WERI-Rb-1 (cell line): Measurements from ENCODE around the gene UBE2D2.
"Not testable (repeated sequence)": the region's sequence is repeated elsewhere in the genome, so short reads cannot be mapped to it uniquely, and the experiment has no call there.

Source experiments
- DNase-seq: peaks from one replicate; pipeline ENCODE4 v3.0.0-alpha.2; 2020
- H3K27ac ChIP-seq: fragments of 250-450 bp; sonication (Bioruptor Pico); 2 replicates; pipeline ENCODE4 v1.5.1; 2020; ENCODE audit warnings: mild to moderate bottlenecking, moderate library complexity
- H3K27me3 ChIP-seq: fragments of 250-450 bp; sonication (Bioruptor Pico); 2 replicates; pipeline ENCODE4 v1.5.1; 2021; ENCODE audit warnings: mild to moderate bottlenecking, low read depth, moderate library complexity; ENCODE audit not compliant: insufficient read depth, severe bottlenecking
- H3K36me3 ChIP-seq: fragments of 250-450 bp; sonication (Bioruptor Pico); 2 replicates; pipeline ENCODE4 v1.5.1; 2020; ENCODE audit warnings: mild to moderate bottlenecking, moderate library complexity
- H3K4me3 ChIP-seq: 2 replicates; pipeline ENCODE4 v1.5.1; 2011; ENCODE audit warnings: low read depth, mild to moderate bottlenecking, control low read depth, low read length
- H3K9me3 ChIP-seq: fragments of 250-450 bp; sonication (Bioruptor Pico); 2 replicates; pipeline ENCODE4 v1.5.1; 2021; ENCODE audit warnings: mild to moderate bottlenecking, moderate library complexity; ENCODE audit not compliant: severe bottlenecking
- CTCF ChIP-seq: IDR thresholded peaks from 2 replicates; pipeline ENCODE4 v1.5.1; 2011; ENCODE audit warnings: low read depth, mild to moderate bottlenecking, control low read depth, inconsistent platforms, low read length

The UBE2D2 gene

GRCh38 chr5:139574641-139575312 is 13.6 kb downstream of the UBE2D2 start:
- H3K27ac ChIP-seq = no peak overlapping the region
- no peaks in the 10 kb centered on the region for H3K27me3 ChIP-seq
- H3K9me3 ChIP-seq = no peaks in the 10 kb centered on the region
- peaks cover 50% of the 10 kb centered on the region for H3K36me3 ChIP-seq
- peak; percentile 46 for TF ChIP-seq CTCF
- no peak overlapping the region for H3K4me3 ChIP-seq
- DNase-seq = no peak

DNA sequence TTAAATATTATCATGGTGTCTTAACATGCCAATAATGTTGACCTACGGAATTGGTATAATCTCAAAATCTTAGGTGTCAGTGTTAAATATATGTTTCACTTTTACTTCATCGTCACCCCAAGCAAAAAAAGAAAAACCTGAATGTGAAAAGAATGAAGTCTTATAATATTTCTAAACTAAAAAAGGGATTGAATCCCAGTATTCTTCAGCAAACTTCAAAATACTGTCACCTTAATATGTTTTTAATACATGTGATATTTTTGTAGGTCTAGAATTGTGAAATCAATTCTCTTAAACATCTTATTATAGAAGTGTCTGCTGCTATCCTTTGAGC is 14.1 kb downstream of the UBE2D2 start:
- Histone ChIP-seq H3K36me3 (peaks cover 45% of the 10 kb centered on the region), H3K27ac (no peak overlapping the region), H3K27me3 (no peaks in the 10 kb centered on the region), H3K9me3 (no peaks in the 10 kb centered on the region), H3K4me3 (no peak overlapping the region)
- no peak for TF ChIP-seq CTCF
- no peak for DNase-seq

DNA sequence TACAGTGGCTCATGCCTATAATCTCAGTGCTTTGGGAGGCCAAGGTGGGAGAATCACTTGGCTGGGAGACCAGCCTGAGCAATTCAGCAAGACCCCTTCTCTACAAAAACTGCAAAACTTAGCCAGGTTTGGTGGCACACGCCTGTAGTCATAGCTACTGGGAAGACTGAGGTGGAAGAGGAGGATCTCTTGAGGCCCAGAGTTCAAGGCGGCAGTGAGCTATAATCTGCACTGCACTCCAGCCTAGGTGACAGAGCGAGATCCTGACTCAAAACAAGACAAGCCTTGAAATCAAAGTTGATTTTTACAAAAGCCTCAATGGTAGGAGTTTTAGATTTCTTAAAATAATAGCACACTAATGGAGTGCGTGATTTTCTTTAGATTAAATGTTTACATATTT is 14.6 kb downstream of the UBE2D2 start:
- Histone ChIP-seq H3K4me3 (no peak overlapping the region), H3K36me3 (peaks cover 43% of the 10 kb centered on the region), H3K9me3 (no peaks in the 10 kb centered on the region), H3K27ac (no peak overlapping the region), H3K27me3 (no peaks in the 10 kb centered on the region)
- no peak for DNase-seq
- no peak for TF ChIP-seq CTCF

DNA sequence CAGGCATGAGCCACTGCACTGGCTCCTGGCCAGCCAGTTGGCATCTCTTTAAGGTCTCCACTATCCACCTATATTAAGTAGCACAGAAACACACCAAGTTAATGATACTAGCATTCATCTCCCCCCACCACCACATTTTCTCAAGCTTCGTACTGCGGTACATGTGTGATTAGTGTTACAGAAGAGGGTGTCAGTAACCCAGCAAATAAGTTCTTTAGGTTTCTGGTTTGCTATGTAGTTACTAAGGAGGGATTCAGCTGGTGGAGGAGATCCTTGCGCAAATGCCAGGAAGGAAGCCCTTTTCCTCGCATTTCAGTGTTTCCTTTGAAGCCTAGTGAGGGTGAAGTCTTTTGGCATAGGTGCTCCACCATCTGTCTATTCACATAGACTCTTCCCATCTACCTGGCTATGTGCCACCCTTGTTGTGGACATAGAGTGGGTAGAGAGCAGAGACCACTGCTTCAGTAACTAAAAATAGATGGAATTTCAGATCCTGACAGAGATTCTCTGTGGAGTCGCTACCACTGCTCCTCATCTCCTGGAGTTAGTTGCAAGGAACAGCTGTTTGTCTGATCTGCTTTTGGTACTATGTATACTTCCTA is 16.7 kb downstream of the UBE2D2 start:
- Histone ChIP-seq H3K36me3 (peaks cover 34% of the 10 kb centered on the region), H3K27me3 (no peaks in the 10 kb centered on the region), H3K9me3 (no peaks in the 10 kb centered on the region), H3K4me3 (no peak overlapping the region), H3K27ac (no peak overlapping the region)
- TF ChIP-seq CTCF = no peak
- DNase-seq = no peak

GRCh38 chr5:139578325-139578724 is 17.2 kb downstream of the UBE2D2 start:
- no peaks in the 10 kb centered on the region for H3K9me3 ChIP-seq
- DNase-seq = no peak
- peaks cover 34% of the 10 kb centered on the region for H3K36me3 ChIP-seq
- no peak overlapping the region for H3K27ac ChIP-seq
- no peaks in the 10 kb centered on the region for H3K27me3 ChIP-seq
- no peak overlapping the region for H3K4me3 ChIP-seq
- TF ChIP-seq CTCF = no peak

GRCh38 chr5:139582181-139582580 is 21.0 kb downstream of the UBE2D2 start:
- not testable (repeated sequence) for H3K27ac ChIP-seq, H3K9me3 ChIP-seq, DNase-seq, H3K27me3 ChIP-seq, H3K4me3 ChIP-seq
- peaks cover 35% of the 10 kb centered on the region for H3K36me3 ChIP-seq
